Tibial artery (tissue), 4 donors: ENCODE measurements around the gene ACTN1.
"Not testable (repeated sequence)": the region's sequence is repeated elsewhere in the genome, so short reads cannot be mapped to it uniquely, and the experiment has no call there.

Source experiments
- DNase-seq, 2 donors: peaks; one replicate each; pipeline ENCODE4 v3.0.0-alpha.2; 2019
- H3K27ac ChIP-seq, 2 donors: fragments of 200-600 bp; sonication (generic) in 1 of 2; 1 replicate in 1 of 2; 2 replicates in 1 of 2; pipeline ENCODE4 v1.5.1; 2018 to 2019; ENCODE audit warnings: mild to moderate bottlenecking in 1 of 2
- H3K27me3 ChIP-seq, 2 donors: fragments of 200-600 bp; sonication (generic) in 1 of 2; one replicate each; pipeline versions ENCODE4 v1.5.1 to v1.6.0; 2016 to 2019
- H3K36me3 ChIP-seq, 3 donors: fragments of 200-600 bp; sonication (generic) in 2 of 3; one replicate each; pipeline ENCODE4 v1.5.1; 2016 to 2019; ENCODE audit warnings: mild to moderate bottlenecking in 2 of 3
- H3K4me1 ChIP-seq, 4 donors: fragments of 200-600 bp; sonication (generic) in 2 of 4; 1 replicate in 3 of 4; 2 replicates in 1 of 4; pipeline ENCODE4 v1.5.1; 2016 to 2019
- H3K4me3 ChIP-seq, 2 donors: fragments of 200-600 bp; sonication (generic) in 1 of 2; 1 replicate in 1 of 2; 2 replicates in 1 of 2; pipeline ENCODE4 v1.5.1; 2018 to 2019; ENCODE audit warnings: mild to moderate bottlenecking in 2 of 2
- H3K9me3 ChIP-seq, 3 donors: fragments of 200-600 bp; sonication (generic) in 1 of 3; one replicate each; pipeline ENCODE4 v1.5.1; 2016 to 2019
- CTCF ChIP-seq, 2 experiments: fragments of 200-600 bp in 1 of 2; fragments of 450-650 bp in 1 of 2; IDR thresholded peaks; one replicate each; pipeline ENCODE4 v1.5.1; 2017 to 2019; ENCODE audit warnings: antibody characterized with exemption in 2 of 2, mild to moderate bottlenecking in 1 of 2, moderate library complexity in 1 of 2
- intact Hi-C: fragments of 100-400 bp; cut with DNase I; formaldehyde crosslinking; loops from one replicate; pipeline ENCODE4 v1.15.0; 2023; ENCODE audit warnings: low total_unique reads

Gene ACTN1

GRCh38 chr14:68979021-68979721 lies at the start of gene ACTN1:
TSS of gene ACTN1 (minus strand) at chr14:68979302. CDS start at chr14:68979056, 246 bp downstream.
- peak; percentile 96 to 98 for DNase-seq
- peak within 1 kb of the TSS; percentile 97 to 100 for H3K27ac ChIP-seq
- H3K36me3 ChIP-seq: peaks cover 0 to 18% (median 0%) of the 10 kb centered on the region in 3 donors
- H3K4me3 ChIP-seq: peak within 1 kb of the TSS; percentile 68 to 93
- TF ChIP-seq CTCF (IDR thresholded peaks at IDR 0.05): no peak
- H3K9me3 ChIP-seq: no peaks in the 10 kb centered on the region
- peaks cover 0 to 69% (median 56%) of the 10 kb centered on the region in 4 donors for H3K4me1 ChIP-seq
- intact Hi-C loops: loop anchor here (5.0 kb wide), 1 partner anchor 37 kb away; no protein-coding TSS in a partner anchor
- H3K27me3 ChIP-seq: no peaks in the 10 kb centered on the region

- Histone ChIP-seq H3K9me3 (no peaks in the 10 kb centered on the region), H3K36me3 (no peaks in the 10 kb centered on the region), H3K4me1 (no peaks in the 10 kb centered on the region), H3K4me3 (no peak overlapping the region), H3K27me3 (no peaks in the 10 kb centered on the region), H3K27ac (no peak overlapping the region)
- intact Hi-C loops: no loop called here
- TF ChIP-seq CTCF (IDR thresholded peaks at IDR 0.05): no peak
- DNase-seq: no peak
These were observed 48.3 kb upstream of the ACTN1 start for GRCh38 chr14:69027242-69027913.

- no peaks in the 10 kb centered on the region for H3K4me1 ChIP-seq
- no peak overlapping the region for H3K4me3 ChIP-seq
- TF ChIP-seq CTCF (IDR thresholded peaks at IDR 0.05): no peak
- H3K27me3 ChIP-seq: no peaks in the 10 kb centered on the region
- no peak overlapping the region for H3K27ac ChIP-seq
- intact Hi-C loops: no loop called here
- DNase-seq: no peak
- H3K36me3 ChIP-seq: no peaks in the 10 kb centered on the region
- no peaks in the 10 kb centered on the region for H3K9me3 ChIP-seq
These were observed 43.9 kb upstream of the ACTN1 start for GRCh38 chr14:69023035-69023434.

- H3K27me3 ChIP-seq, intact Hi-C loops, H3K36me3 ChIP-seq, H3K4me1 ChIP-seq, H3K27ac ChIP-seq, H3K9me3 ChIP-seq, DNase-seq, H3K4me3 ChIP-seq: not testable (repeated sequence)
These were observed 43.0 kb upstream of the ACTN1 start for GRCh38 chr14:69022093-69022492.

GRCh38 chr14:69017706-69018105 lies 38.6 kb upstream of the ACTN1 start:
- H3K36me3 ChIP-seq: no peaks in the 10 kb centered on the region
- no peak overlapping the region for H3K27ac ChIP-seq
- no peaks in the 10 kb centered on the region for H3K27me3 ChIP-seq
- TF ChIP-seq CTCF (IDR thresholded peaks at IDR 0.05): no peak
- DNase-seq: no peak
- no peak overlapping the region for H3K4me3 ChIP-seq
- no peaks in the 10 kb centered on the region for H3K9me3 ChIP-seq
- intact Hi-C loops: loop anchor here (10.0 kb wide), 1 partner anchor 1173 kb away; no protein-coding TSS in a partner anchor
- H3K4me1 ChIP-seq: no peaks in the 10 kb centered on the region

GRCh38 chr14:69014829-69015259 lies 35.7 kb upstream of the ACTN1 start:
- Histone ChIP-seq H3K27me3 (no peaks in the 10 kb centered on the region), H3K4me1 (no peaks in the 10 kb centered on the region), H3K9me3 (no peaks in the 10 kb centered on the region), H3K36me3 (no peaks in the 10 kb centered on the region), H3K4me3 (no peak overlapping the region), H3K27ac (no peak overlapping the region)
- intact Hi-C loops: loop anchor here (10.0 kb wide), 1 partner anchor 1170 kb away; no protein-coding TSS in a partner anchor
- no peak for DNase-seq
- no peak for TF ChIP-seq CTCF (IDR thresholded peaks at IDR 0.05)
